ENCODE results near the gene DACT2.
A peak's percentile ranks its signal among the peaks of the same experiment; 100 is the strongest.

The DACT2 gene

GRCh38 chr6:168307015-168307694 lies 12.4 kb downstream of the DACT2 start:
- Mint-ChIP-seq H3K4me1 (ENCODE audit: low read depth) (no peaks in the 10 kb centered on the region), H3K4me3 (no peak overlapping the region), H3K27me3 (ENCODE audit: low read depth) (peaks cover under 1% of the 10 kb centered on the region), H3K27ac (no peak overlapping the region), H3K36me3 (ENCODE audit: low read depth) (no peaks in the 10 kb centered on the region), H3K9me3 (no peaks in the 10 kb centered on the region)

GRCh38 chr6:168305863-168306262 lies 13.7 kb downstream of the DACT2 start:
- Mint-ChIP-seq H3K27me3 (ENCODE audit: low read depth) (peaks cover 4% of the 10 kb centered on the region), H3K27ac (no peak overlapping the region), H3K4me1 (ENCODE audit: low read depth) (peaks cover 2% of the 10 kb centered on the region), H3K9me3 (no peaks in the 10 kb centered on the region), H3K4me3 (no peak overlapping the region), H3K36me3 (ENCODE audit: low read depth) (no peaks in the 10 kb centered on the region)

GRCh38 chr6:168305096-168305749 lies 14.4 kb downstream of the DACT2 start:
- Mint-ChIP-seq H3K4me1 (ENCODE audit: low read depth) (peaks cover 2% of the 10 kb centered on the region), H3K9me3 (no peaks in the 10 kb centered on the region), H3K4me3 (no peak overlapping the region), H3K36me3 (ENCODE audit: low read depth) (no peaks in the 10 kb centered on the region), H3K27ac (no peak overlapping the region), H3K27me3 (ENCODE audit: low read depth) (peaks cover 4% of the 10 kb centered on the region)

GRCh38 chr6:168304752-168305015 lies 14.9 kb downstream of the DACT2 start:
- no peaks in the 10 kb centered on the region for H3K9me3 Mint-ChIP-seq
- H3K36me3 Mint-ChIP-seq (ENCODE audit: low read depth), result no peaks in the 10 kb centered on the region
- H3K4me1 Mint-ChIP-seq (ENCODE audit: low read depth), result peaks cover 2% of the 10 kb centered on the region
- H3K4me3 Mint-ChIP-seq, result no peak overlapping the region
- no peak overlapping the region for H3K27ac Mint-ChIP-seq
- H3K27me3 Mint-ChIP-seq (ENCODE audit: low read depth), result peaks cover 4% of the 10 kb centered on the region

- no peak overlapping the region for H3K27ac Mint-ChIP-seq
- peaks cover 4% of the 10 kb centered on the region for H3K27me3 Mint-ChIP-seq (ENCODE audit: low read depth)
- no peaks in the 10 kb centered on the region for H3K9me3 Mint-ChIP-seq
- no peaks in the 10 kb centered on the region for H3K36me3 Mint-ChIP-seq (ENCODE audit: low read depth)
- H3K4me3 Mint-ChIP-seq, result no peak overlapping the region
- peaks cover 2% of the 10 kb centered on the region for H3K4me1 Mint-ChIP-seq (ENCODE audit: low read depth)
Observed at GRCh38 chr6:168303982-168304751, 15.4 kb downstream of the DACT2 start.

GRCh38 chr6:168302534-168302933 lies 17.0 kb downstream of the DACT2 start:
- Mint-ChIP-seq H3K4me1 (ENCODE audit: low read depth) (peaks cover 2% of the 10 kb centered on the region), H3K9me3 (no peaks in the 10 kb centered on the region), H3K27ac (no peak overlapping the region), H3K36me3 (ENCODE audit: low read depth) (no peaks in the 10 kb centered on the region), H3K27me3 (ENCODE audit: low read depth) (peaks cover 4% of the 10 kb centered on the region), H3K4me3 (no peak overlapping the region)

GRCh38 chr6:168301648-168302398 lies 17.8 kb downstream of the DACT2 start:
- Mint-ChIP-seq H3K27ac (no peak overlapping the region), H3K27me3 (ENCODE audit: low read depth) (peaks cover 4% of the 10 kb centered on the region), H3K4me3 (peak overlapping the region; percentile 18), H3K36me3 (ENCODE audit: low read depth) (no peaks in the 10 kb centered on the region), H3K4me1 (ENCODE audit: low read depth) (peaks cover 2% of the 10 kb centered on the region), H3K9me3 (no peaks in the 10 kb centered on the region)

- Mint-ChIP-seq H3K36me3 (ENCODE audit: low read depth) (no peaks in the 10 kb centered on the region), H3K9me3 (no peaks in the 10 kb centered on the region), H3K27ac (no peak overlapping the region), H3K4me3 (no peak overlapping the region), H3K27me3 (ENCODE audit: low read depth) (peaks cover 4% of the 10 kb centered on the region), H3K4me1 (ENCODE audit: low read depth) (peaks cover 2% of the 10 kb centered on the region)
Observed at GRCh38 chr6:168300975-168301647, 18.5 kb downstream of the DACT2 start.

GRCh38 chr6:168299541-168300511 lies 19.8 kb downstream of the DACT2 start:
- Mint-ChIP-seq H3K9me3 (no peaks in the 10 kb centered on the region), H3K27ac (no peak overlapping the region), H3K4me1 (ENCODE audit: low read depth) (peaks cover 2% of the 10 kb centered on the region), H3K36me3 (ENCODE audit: low read depth) (no peaks in the 10 kb centered on the region), H3K4me3 (no peak overlapping the region), H3K27me3 (ENCODE audit: low read depth) (peaks cover 4% of the 10 kb centered on the region)

- no peaks in the 10 kb centered on the region for H3K9me3 Mint-ChIP-seq
- peaks cover 4% of the 10 kb centered on the region for H3K27me3 Mint-ChIP-seq (ENCODE audit: low read depth)
- H3K36me3 Mint-ChIP-seq (ENCODE audit: low read depth), result no peaks in the 10 kb centered on the region
- peaks cover 2% of the 10 kb centered on the region for H3K4me1 Mint-ChIP-seq (ENCODE audit: low read depth)
- H3K27ac Mint-ChIP-seq, result no peak overlapping the region
- H3K4me3 Mint-ChIP-seq, result no peak overlapping the region
Observed at GRCh38 chr6:168297643-168298042, 21.9 kb downstream of the DACT2 start.

- Mint-ChIP-seq H3K27ac (no peak overlapping the region), H3K9me3 (no peaks in the 10 kb centered on the region), H3K4me3 (no peak overlapping the region), H3K27me3 (ENCODE audit: low read depth) (no peaks in the 10 kb centered on the region), H3K4me1 (ENCODE audit: low read depth) (no peaks in the 10 kb centered on the region), H3K36me3 (ENCODE audit: low read depth) (no peaks in the 10 kb centered on the region)
Observed at GRCh38 chr6:168294901-168295300, 24.7 kb downstream of the DACT2 start.

GRCh38 chr6:168293636-168294530 lies 25.7 kb downstream of the DACT2 start:
- H3K27me3 Mint-ChIP-seq (ENCODE audit: low read depth), result no peaks in the 10 kb centered on the region

GRCh38 chr6:168292826-168293225 lies 26.8 kb downstream of the DACT2 start:
- Mint-ChIP-seq H3K27ac (no peak overlapping the region), H3K27me3 (ENCODE audit: low read depth) (no peaks in the 10 kb centered on the region), H3K4me1 (ENCODE audit: low read depth) (no peaks in the 10 kb centered on the region), H3K4me3 (no peak overlapping the region), H3K9me3 (no peaks in the 10 kb centered on the region), H3K36me3 (ENCODE audit: low read depth) (no peaks in the 10 kb centered on the region)

More at GRCh38 chr6:168293636-168294530, 25.7 kb downstream of the DACT2 start:
- H3K4me1 Mint-ChIP-seq (ENCODE audit: low read depth), result no peaks in the 10 kb centered on the region
- no peak overlapping the region for H3K4me3 Mint-ChIP-seq
- H3K36me3 Mint-ChIP-seq (ENCODE audit: low read depth), result no peaks in the 10 kb centered on the region
- H3K27ac Mint-ChIP-seq, result no peak overlapping the region
- no peaks in the 10 kb centered on the region for H3K9me3 Mint-ChIP-seq
